SJCRH30 (cell line): Measurements from ENCODE around the gene MTMR2. TPM values are rescaled to one million over a fixed set of nuclear protein-coding genes. Genes with fewer than 3 reads are reported as not detected.

Experiments
- DNase-seq, 2 experiments: peaks; one replicate each; pipeline ENCODE4 v3.0.0-alpha.2; 2015 to 2020
- H3K27ac ChIP-seq: fragments of 250-450 bp; sonication (Bioruptor Pico); 2 replicates; pipeline ENCODE4 v1.5.1; 2020; ENCODE audit warnings: mild to moderate bottlenecking, moderate library complexity
- H3K27me3 ChIP-seq: fragments of 250-450 bp; sonication (Bioruptor Pico); 2 replicates; pipeline ENCODE4 v1.5.1; 2020; ENCODE audit warnings: mild to moderate bottlenecking, moderate library complexity
- H3K36me3 ChIP-seq: fragments of 250-450 bp; sonication (Bioruptor Pico); 2 replicates; pipeline ENCODE4 v1.5.1; 2020; ENCODE audit warnings: mild to moderate bottlenecking, moderate library complexity
- H3K4me1 ChIP-seq: fragments of 250-450 bp; sonication (Bioruptor Pico); 2 replicates; pipeline ENCODE4 v1.5.1; 2020; ENCODE audit warnings: mild to moderate bottlenecking, moderate library complexity
- H3K4me3 ChIP-seq: fragments of 250-450 bp; sonication (Bioruptor Pico); 2 replicates; pipeline ENCODE4 v1.5.1; 2020; ENCODE audit warnings: mild to moderate bottlenecking, moderate library complexity
- H3K9me3 ChIP-seq: fragments of 250-450 bp; sonication (Bioruptor Pico); replicated peaks from 2 replicates; pipeline ENCODE4 v1.5.1; 2020; ENCODE audit warnings: mild to moderate bottlenecking, moderate library complexity
- total RNA-seq: library from RNA; depleted of rRNA; stranded (reverse); fragments of >200 nt; shearing (Covaris generic); gene quantifications from 2 replicates; pipeline ENCODE4 v1.2.3, GENCODE V29; 2014

Gene MTMR2
- total RNA-seq, 1 experiment from 2014 or later = 26.4 TPM

DNA sequence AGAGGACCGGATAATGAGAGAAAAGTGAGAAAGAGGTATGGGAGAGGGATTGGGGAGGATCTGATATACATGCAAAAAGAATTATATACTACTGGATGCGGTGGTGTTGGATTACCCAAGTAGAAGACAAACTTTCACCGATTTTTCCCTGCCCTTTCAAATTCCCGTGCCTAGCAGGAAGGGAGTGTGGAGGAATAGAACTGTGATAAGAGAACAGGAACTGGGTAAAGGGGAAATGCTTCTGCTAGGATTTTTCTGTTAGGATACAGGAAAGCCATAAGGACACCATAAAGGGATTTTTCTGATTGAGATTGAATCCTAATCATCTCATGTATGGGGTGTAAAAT is 480 bp upstream of the MTMR2 start:
- Histone ChIP-seq H3K36me3 (no peaks in the 10 kb centered on the region), H3K27ac (peak overlapping the region; percentile 79), H3K4me1 (peaks cover 4% of the 10 kb centered on the region; the same call in 1 of the 2 replicates), H3K27me3 (no peaks in the 10 kb centered on the region), H3K9me3 (no peaks in the 10 kb centered on the region), H3K4me3 (peak overlapping the region; percentile 83)
- peak in 1 of 2 experiments; percentile 6 for DNase-seq

GRCh38 chr11:95923439-95923727 is 524 bp downstream of the MTMR2 start:
- H3K9me3 ChIP-seq = no peaks in the 10 kb centered on the region
- no peak for DNase-seq
- no peaks in the 10 kb centered on the region for H3K36me3 ChIP-seq
- H3K4me3 ChIP-seq = peak overlapping the region; percentile 83
- H3K27ac ChIP-seq = peak overlapping the region; percentile 79
- peaks cover 4% of the 10 kb centered on the region; the same call in 1 of the 2 replicates for H3K4me1 ChIP-seq
- H3K27me3 ChIP-seq = no peaks in the 10 kb centered on the region

DNA sequence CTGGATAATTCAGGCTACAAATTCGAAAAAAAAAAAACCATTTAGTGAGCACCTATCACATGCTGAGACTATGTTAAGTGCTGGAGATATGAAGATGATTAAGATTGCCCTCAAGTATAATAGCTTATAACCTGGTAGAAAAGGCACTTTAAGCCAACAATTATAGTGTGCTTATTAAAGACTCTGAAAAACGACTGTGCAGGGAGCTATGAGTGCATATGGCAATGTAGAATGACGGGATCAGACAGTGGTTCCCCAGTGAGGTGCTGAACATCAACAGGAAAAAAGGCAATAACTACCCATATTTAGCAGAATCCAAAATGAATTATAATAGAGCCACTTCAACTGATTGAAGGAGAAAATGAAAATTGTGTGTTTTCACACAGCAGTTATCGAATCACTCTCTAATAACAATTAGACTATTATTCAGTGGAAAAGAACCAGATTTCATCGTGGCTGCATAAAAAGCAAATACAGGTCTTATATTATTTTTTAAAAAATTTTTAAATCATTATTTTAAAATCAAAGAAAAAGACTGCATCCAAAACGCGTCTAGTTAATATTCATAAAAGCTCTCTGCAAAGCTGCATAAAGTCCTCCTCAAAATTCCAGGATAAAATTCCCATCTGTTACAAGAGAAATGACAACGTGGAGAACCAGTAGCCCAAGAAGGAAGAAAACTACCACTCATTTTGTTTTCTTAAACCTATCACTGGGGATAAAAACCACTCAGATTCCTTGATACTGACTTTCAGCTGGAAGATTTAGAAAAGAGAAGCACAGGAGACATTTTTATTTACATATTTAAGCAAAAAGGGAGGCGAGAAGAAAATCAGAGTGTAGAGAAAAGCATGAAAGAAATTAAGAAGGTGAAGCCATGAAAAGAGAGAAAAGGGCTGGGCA is 1.1 kb downstream of the MTMR2 start:
- H3K9me3 ChIP-seq = no peaks in the 10 kb centered on the region
- no peak for DNase-seq
- no peaks in the 10 kb centered on the region for H3K36me3 ChIP-seq
- peaks cover 4% of the 10 kb centered on the region; the same call in 1 of the 2 replicates for H3K4me1 ChIP-seq
- peak overlapping the region; percentile 79 for H3K27ac ChIP-seq
- peak overlapping the region; percentile 83 for H3K4me3 ChIP-seq
- no peaks in the 10 kb centered on the region for H3K27me3 ChIP-seq

DNA sequence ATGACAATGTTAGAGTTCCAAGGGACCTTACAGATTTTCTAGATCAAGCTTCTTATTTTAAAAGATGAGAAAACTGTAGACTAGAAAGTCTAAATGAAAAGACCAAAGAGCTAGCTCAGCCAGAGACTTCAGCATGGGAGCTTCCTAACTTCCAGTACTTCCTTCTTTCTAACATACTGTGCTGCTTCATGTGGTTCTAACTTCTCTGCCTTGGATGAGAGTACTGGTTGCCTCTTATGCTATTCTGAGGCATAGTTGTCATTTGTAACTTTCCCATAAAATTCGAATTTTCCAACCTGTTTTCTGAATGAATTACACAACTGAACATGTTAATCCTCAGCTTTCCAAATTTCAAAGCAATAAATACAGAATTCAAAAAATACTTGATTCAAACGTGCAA is 1.8 kb downstream of the MTMR2 start:
- Histone ChIP-seq H3K27me3 (no peaks in the 10 kb centered on the region), H3K27ac (no peak overlapping the region), H3K9me3 (no peaks in the 10 kb centered on the region), H3K4me3 (no peak overlapping the region), H3K36me3 (no peaks in the 10 kb centered on the region), H3K4me1 (peaks cover 4% of the 10 kb centered on the region; the same call in 1 of the 2 replicates)
- no peak for DNase-seq

DNA sequence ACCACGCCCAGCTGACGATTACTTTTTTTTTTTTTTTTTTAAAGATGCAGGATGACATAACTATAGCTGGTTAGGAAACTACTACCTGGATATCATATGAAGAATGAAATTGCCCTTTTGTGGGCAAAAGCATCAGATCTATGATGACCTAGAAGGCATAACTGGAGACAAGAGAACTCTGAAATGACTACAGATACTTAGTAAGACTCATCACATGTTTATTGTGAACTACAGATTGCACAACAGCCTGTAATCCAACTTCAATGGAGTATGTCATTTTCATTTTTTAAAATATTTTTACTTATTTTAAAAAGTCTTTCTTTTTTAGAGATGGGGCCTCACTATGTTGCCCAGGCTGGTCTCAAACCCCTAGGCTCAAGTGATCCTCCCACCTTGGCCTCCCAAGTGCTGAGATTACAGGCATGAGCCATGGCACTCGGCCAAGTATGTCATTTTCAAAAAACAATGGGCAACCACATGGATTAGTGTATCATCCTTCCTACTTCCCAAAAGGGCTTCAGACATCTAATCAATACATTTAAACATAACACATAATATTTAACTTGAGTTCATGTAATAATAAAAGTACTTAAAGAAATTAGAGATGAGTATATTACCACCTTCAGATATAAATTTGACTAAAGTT is 3.3 kb downstream of the MTMR2 start:
- H3K27ac ChIP-seq = no peak overlapping the region
- no peaks in the 10 kb centered on the region for H3K36me3 ChIP-seq
- no peaks in the 10 kb centered on the region for H3K27me3 ChIP-seq
- no peak for DNase-seq
- no peak overlapping the region for H3K4me3 ChIP-seq
- H3K9me3 ChIP-seq = no peaks in the 10 kb centered on the region
- H3K4me1 ChIP-seq = no peaks in the 10 kb centered on the region; the same call in 1 of the 2 replicates

DNA sequence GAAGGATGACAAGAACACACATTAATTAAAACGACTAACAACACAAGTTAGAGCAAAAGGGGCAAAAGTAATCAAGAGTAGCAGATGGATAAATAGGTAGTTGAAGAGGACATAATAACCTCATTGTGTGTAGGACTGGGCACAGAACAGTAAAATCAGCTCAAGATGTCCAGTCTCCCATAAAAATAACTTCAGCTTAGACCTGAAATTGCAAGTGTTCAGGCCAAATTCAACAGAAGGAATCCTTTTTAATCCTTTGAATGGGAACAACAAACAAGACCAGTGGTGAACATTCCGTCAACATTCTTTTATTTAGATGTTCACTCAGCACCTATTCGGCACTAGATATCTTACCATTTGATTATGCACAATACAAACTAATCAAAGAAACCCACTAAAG is 4.4 kb downstream of the MTMR2 start:
- no peaks in the 10 kb centered on the region; the same call in 1 of the 2 replicates for H3K36me3 ChIP-seq
- H3K27me3 ChIP-seq = no peaks in the 10 kb centered on the region
- H3K4me1 ChIP-seq = no peaks in the 10 kb centered on the region; the same call in 1 of the 2 replicates
- DNase-seq = no peak
- H3K27ac ChIP-seq = no peak overlapping the region
- no peak overlapping the region for H3K4me3 ChIP-seq
- no peaks in the 10 kb centered on the region for H3K9me3 ChIP-seq

DNA sequence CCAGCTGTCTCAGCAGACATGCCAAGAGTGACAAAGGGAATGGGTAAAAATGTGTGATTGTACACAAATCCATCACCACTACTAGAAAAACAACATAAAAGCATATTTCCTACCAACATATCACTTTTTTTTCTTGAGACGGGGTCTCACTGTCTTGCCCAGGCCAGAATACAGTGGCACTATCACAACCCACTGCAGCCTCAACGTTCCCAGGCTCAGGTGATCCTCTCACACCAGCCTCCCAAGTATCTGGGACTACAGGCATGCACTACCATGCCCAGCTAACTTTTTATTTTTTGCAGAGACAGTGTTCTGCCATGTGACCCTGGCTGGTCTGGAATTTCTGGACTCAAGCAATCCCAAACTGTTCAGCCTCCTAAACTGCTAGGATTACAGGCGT is 5.2 kb downstream of the MTMR2 start:
- Histone ChIP-seq H3K27me3 (no peaks in the 10 kb centered on the region), H3K4me3 (no peak overlapping the region), H3K9me3 (no peaks in the 10 kb centered on the region), H3K27ac (no peak overlapping the region), H3K4me1 (no peaks in the 10 kb centered on the region; the same call in 1 of the 2 replicates), H3K36me3 (no peaks in the 10 kb centered on the region; the same call in 1 of the 2 replicates)
- DNase-seq = no peak

DNA sequence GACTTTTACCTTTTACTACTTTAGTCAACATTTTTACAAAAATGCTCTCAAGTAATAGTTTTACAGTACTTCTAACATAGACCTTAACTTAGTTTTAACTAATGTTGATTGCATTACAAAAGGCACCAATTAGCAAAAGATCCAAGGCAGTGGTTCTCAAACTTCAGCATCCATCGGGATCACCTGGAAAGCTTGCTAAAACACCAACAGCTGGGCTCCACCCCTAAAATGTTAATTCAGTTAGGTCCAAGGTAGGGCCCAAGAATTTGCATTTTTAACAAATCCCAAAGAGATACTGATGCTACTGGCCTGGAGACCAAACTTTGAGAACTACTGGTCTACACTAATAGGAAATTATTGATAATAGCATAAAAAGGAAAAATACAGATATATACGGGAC is 5.9 kb downstream of the MTMR2 start:
- no peaks in the 10 kb centered on the region; the same call in 1 of the 2 replicates for H3K36me3 ChIP-seq
- H3K27me3 ChIP-seq = no peaks in the 10 kb centered on the region
- no peaks in the 10 kb centered on the region; the same call in 1 of the 2 replicates for H3K4me1 ChIP-seq
- H3K4me3 ChIP-seq = no peak overlapping the region
- H3K27ac ChIP-seq = no peak overlapping the region
- no peaks in the 10 kb centered on the region for H3K9me3 ChIP-seq
- no peak for DNase-seq

GRCh38 chr11:95917193-95918036 is 6.5 kb downstream of the MTMR2 start:
- no peaks in the 10 kb centered on the region; the same call in 1 of the 2 replicates for H3K36me3 ChIP-seq
- no peak for DNase-seq
- no peak overlapping the region for H3K4me3 ChIP-seq
- no peak overlapping the region for H3K27ac ChIP-seq
- H3K4me1 ChIP-seq = no peaks in the 10 kb centered on the region; the same call in 1 of the 2 replicates
- H3K27me3 ChIP-seq = no peaks in the 10 kb centered on the region
- H3K9me3 ChIP-seq = no peaks in the 10 kb centered on the region

- no peaks in the 10 kb centered on the region for H3K9me3 ChIP-seq
- DNase-seq = no peak
- no peaks in the 10 kb centered on the region; the same call in 1 of the 2 replicates for H3K36me3 ChIP-seq
- no peaks in the 10 kb centered on the region; the same call in 1 of the 2 replicates for H3K4me1 ChIP-seq
- no peak overlapping the region for H3K4me3 ChIP-seq
- no peaks in the 10 kb centered on the region for H3K27me3 ChIP-seq
- no peak overlapping the region for H3K27ac ChIP-seq
Observed at GRCh38 chr11:95916049-95916448, 7.9 kb downstream of the MTMR2 start.

GRCh38 chr11:95915051-95915450 is 8.9 kb downstream of the MTMR2 start:
- DNase-seq = no peak
- Histone ChIP-seq H3K36me3 (no peaks in the 10 kb centered on the region; the same call in 1 of the 2 replicates), H3K27me3 (no peaks in the 10 kb centered on the region), H3K27ac (no peak overlapping the region), H3K9me3 (no peaks in the 10 kb centered on the region), H3K4me3 (no peak overlapping the region), H3K4me1 (no peaks in the 10 kb centered on the region; the same call in 1 of the 2 replicates)

GRCh38 chr11:95913830-95914615 is 9.9 kb downstream of the MTMR2 start:
- no peak for DNase-seq
- Histone ChIP-seq H3K4me3 (no peak overlapping the region), H3K9me3 (no peaks in the 10 kb centered on the region), H3K27me3 (no peaks in the 10 kb centered on the region), H3K4me1 (no peaks in the 10 kb centered on the region; the same call in 1 of the 2 replicates), H3K36me3 (no peaks in the 10 kb centered on the region; the same call in 1 of the 2 replicates), H3K27ac (no peak overlapping the region)

DNA sequence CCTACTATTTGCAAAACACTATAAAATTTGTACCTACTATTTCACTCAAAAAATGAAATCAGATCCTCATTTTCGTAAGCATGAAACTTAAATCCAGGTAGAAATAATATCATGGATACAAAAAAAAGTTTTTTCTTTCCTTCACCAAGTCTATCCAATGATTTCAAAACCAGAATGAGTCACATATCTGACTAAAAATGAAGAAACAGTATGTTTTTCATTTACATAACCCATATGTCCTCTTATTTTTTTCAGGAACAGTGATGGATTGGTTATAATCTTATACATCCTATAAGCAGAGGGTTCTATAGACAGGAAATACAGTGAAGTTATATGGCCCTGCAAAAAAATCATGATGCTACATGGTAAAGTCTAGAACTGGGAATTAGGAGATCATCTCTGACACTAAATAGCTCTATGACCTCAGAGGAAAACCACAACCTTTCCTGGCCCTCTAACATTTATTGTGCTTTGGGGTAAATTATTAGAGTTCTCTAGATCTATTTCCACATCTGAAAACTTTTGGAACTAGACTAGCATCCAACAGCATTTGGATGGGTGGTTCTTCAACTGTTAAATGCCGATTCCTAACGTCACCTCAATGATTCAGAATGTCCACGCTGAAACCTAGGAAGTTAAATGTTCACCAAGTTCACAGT is 10.9 kb downstream of the MTMR2 start:
- H3K4me3 ChIP-seq = no peak overlapping the region
- H3K9me3 ChIP-seq = no peaks in the 10 kb centered on the region
- H3K4me1 ChIP-seq = no peaks in the 10 kb centered on the region; the same call in 1 of the 2 replicates
- H3K36me3 ChIP-seq = no peaks in the 10 kb centered on the region; the same call in 1 of the 2 replicates
- H3K27ac ChIP-seq = no peak overlapping the region
- no peak for DNase-seq
- no peaks in the 10 kb centered on the region for H3K27me3 ChIP-seq
